GM18868 (cell line): Measurements from ENCODE around the gene MAGOH.
"Not testable (repeated sequence)": the region's sequence is repeated elsewhere in the genome, so short reads cannot be mapped to it uniquely, and the experiment has no call there.

Source experiments
- ATAC-seq: cut with Tn5 transposase; IDR thresholded peaks from one replicate; pipeline ENCODE4 v1.9.1; 2021; ENCODE audit warnings: mild to moderate bottlenecking, moderate library complexity; ENCODE audit not compliant: unreplicated experiment

The MAGOH gene

DNA sequence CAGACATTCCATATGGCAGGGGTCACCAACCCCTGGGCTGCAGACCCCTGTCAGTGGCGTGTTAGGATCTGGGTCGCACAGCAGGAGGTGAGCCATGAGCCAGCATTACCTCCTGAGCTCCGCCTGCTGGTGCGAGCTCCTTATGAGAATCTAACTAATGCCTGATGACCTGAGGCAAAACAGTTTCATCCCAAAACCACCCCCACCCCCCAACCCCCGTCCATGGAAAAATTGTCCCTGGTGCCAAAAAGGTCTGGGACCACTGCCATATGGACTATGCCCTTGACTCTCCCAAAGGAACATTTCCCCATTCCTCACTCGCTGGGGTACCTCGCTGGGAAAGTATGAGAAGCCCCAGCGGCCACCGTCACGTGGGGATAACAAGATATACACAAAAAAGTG, 48.1 kb downstream of the MAGOH start:
- ATAC-seq, result no peak

DNA sequence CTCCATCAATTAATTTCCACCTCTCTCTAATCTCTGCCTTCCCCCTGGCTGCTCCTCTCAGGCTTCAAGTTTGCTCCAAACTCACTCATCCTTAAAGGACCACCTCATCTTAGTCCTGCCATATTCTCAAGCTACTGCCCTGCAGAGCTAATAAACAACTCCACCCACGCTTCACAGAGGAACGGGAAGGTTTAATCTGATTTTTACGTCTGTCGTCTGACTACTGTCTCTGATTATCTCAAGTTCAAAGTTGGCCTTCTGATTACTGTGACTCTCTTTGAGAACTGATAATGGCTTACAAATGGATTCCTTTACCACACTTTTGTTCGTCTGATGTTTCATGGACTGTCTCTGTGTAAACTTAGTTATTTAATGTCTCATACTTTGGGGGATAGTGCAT, 49.3 kb downstream of the MAGOH start:
- no peak for ATAC-seq

DNA sequence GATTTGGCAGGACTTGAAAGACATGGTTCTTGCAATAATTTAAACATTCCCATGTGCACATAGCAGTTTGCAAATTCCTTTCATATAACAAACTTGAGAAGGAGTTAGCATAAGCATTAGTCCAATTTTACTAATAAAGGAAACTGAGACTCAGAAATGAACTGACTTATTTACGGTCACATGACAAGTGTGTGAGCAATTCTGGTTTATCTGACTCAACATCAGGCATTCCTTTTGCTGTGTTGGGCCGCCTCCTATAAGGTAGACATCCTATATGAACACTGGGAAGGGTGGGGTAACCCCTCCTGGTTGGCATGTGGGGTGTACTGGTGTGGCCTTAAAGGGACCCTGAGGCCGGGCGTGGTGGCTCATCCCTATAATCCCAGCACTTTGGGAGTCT, 50.2 kb downstream of the MAGOH start:
- ATAC-seq, result no peak

DNA sequence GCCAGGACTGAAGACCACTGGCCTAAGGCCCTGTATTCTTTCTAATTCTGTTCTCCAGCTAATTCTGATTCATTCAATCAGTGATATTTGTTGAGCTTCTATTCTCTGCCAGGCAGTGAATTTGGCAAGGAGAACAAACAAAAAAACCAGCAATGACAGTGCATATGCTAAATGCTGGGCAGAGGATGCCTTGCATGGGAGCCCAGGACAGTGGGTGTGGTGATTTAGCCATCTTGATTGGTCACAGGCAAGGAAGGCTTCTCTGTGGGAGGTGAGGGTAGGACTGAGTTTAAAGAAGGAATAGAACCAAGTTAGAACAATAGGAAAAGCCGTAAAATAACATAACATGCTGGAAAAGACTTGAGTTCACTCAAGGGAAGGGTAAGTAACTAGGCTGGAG, 50.9 kb downstream of the MAGOH start:
- ATAC-seq, result no peak

DNA sequence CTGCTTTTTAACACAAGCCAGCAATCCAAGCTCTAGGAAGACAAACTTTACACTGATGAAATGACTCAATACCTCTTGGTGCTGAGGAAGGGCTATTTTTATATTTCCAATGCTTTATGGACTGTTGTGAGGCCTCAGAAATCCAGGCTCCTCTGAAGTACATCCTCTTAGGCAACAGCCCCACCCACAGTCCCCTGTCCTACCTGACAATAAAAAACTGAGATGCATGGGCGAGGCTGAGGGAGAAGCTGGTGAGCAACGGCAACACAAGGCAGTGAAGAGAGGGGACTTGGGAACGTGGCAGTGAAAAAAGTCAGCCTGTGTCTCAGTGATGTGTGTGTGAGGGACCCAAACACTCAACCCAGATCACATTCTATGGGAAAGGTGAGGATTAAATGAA, 51.8 kb downstream of the MAGOH start:
- ATAC-seq, result no peak

DNA sequence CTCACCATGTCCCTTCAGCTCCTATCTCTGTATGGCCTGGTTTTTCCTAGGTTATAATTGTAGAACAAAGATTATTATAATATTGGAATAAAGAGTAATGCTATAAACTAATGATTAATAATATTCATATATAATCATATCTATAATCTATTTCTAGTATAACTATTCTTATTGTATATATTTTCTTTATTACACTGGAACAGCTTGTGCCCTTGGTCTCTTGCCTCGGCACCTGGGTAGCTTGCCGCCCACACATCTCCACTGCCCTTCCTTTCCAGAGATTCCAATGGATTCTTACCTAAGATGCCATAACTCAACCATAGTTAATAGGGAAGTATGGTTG, 52.4 kb downstream of the MAGOH start:
- ATAC-seq, result not testable (repeated sequence)

DNA sequence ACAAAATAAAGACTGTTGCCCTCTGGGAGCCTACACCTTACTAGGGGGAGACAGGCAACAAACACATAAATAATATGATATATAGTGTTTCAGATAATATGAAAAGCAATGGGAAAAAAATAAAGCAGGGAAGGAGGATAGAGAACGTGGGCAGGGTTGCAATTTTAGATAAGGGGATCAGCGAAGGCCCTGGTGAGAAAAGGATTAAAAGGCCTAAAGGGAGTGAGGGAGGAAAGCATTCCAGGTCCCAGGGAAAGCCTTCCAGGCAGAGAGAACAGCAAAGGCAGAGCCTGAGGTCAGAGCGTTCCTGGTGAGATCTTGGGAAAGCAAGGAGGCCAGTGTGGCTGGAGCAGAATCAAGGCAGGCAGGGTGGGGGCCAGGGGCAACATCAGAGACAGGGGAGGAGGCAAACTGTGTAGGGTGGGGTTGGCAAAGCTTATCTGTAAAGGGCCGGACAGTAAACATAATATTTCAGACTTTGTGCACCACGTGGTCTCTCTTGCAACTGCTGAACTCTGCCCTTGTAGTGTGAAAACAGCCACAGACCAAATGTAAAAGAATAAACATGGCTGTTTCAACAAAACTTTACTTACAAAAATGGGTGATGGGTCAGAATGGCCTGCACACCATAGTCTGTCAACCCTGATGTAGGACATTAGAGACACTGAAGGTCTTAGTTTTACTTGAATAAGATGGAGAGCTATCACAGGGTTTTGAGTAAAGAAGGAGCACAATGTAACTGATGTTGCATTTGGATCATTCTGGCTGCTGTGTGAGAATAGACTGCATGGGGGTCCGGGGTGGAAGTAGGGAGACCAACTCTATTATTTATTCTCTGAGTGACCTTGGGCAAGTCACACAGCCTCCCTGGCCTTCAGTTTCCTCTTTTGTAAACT, 55.0 kb downstream of the MAGOH start:
- no peak for ATAC-seq

DNA sequence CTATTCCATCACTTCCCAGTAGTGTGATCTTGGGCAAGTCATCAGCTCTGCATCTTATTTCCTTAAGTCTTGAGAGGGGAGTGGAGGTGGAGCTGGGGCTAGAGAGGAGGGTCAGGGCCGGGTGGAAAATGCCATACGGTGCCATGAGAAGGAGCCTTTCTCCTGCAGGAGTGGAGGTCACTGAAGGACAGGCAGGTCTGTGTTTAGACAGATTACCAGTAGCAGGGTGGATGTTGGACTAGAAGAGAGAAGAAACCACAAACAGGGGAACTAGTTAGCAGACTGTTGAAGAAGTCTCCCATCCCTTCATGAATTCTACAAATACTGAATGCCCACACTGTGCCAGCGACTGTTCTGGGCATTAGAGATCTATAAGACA, 55.6 kb downstream of the MAGOH start:
- no peak for ATAC-seq

DNA sequence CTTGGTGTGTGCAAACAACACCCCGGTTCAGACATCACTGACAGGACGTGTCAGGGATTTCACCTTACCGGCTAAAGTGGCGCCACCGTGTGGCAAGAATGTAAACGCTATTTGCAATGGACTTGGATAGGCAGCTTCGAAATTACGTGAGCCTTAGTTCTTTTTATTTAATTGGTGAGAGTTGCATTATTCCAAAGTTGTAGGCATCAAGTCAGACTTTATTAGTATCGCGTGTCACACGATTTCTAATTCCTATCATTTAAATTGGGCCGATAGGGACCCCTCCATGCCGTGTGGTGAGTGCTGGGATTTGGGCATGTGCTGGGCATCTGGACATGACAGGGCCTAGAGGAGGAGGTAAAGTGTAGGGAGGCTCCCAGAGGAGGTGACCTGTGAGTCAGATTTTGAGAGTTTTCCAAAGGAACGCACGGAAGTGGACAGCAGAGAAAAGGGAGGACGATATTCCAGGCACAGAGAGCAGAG, 56.2 kb downstream of the MAGOH start:
- ATAC-seq, result no peak

DNA sequence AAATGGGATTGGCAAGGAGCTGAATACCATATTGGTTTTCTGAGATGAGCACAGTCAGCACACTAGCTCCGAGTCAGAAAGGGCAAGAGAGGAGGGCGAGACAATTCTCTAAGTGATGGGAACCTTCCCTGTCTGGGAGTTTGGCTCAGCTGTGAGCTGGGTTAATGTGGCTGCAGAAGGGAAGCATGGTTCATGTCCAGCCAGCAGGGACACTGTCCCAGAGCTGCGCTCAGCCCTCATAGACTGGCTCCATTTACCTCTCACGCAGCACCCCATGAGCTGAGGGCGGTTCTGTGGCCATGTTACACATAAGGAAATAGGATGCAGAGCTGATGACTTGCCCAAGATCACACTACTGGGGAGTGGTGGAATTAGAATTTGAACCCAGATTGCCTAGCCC, 57.4 kb downstream of the MAGOH start:
- ATAC-seq, result no peak

DNA sequence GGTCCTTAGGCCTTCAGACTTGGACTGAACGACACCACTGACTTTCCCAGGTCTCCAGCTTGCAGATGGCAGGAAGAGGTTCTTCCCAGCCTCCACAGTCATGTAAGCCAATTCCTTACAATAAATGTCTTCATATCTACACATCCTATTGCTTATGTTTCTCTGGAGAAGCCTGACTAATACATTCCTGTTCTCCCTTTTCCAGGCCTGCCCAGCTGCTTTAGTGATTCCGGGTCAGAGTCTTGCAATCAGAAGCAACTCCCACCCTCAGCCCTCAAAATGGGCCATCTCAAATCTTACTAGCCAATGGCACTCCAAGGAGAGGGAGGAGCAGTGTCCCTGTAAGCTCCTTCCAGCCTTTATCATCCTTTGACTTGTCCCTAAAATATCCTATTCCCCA, 58.1 kb downstream of the MAGOH start:
- ATAC-seq, result no peak
